Measurements from ENCODE around the gene RNPS1. TPM values are rescaled to one million over a fixed set of nuclear protein-coding genes. Genes with fewer than 3 reads are reported as not detected.

The RNPS1 gene
- total and polyA plus RNA-seq, 9 of the 15 experiments (the other 6 are each of a cell fraction or from before 2014, with no cell fraction given) = 44.9 to 338 (median 202) TPM

DNA sequence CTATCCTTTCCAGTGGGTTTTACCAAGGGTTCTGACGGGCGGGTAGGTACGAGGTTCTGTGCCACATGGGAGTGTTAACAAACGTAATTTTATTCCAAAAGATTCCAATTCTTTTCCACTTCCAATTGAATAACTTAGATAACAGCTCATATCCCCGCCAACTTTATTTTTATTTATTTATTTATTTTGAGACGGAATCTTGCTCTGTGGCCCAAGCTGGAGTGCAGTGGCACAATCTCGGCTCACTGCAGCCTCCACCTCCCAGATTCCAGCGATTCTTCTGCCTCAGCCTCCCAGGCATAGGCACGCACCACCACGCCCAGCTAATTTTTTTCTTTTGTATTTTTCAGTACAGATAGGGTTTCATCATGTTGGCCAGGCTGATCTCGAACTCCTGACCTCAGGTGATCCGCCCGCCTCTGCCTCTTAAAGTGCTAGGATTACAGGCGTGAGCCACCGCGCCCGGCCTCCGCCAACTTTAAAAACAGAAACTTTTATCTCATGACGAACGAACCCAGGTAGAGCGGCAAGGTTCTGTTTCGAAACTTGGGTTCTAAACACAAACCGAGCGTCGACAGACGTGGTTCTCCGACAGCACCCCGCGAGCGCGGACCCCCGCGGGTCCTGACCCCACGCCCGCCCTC is 17.2 kb downstream of the RNPS1 start (continued):
- TF ChIP-seq ZBTB8A (IDR thresholded peaks at IDR 0.05; ENCODE audit: partially characterized antibody) (no peak), XRCC3 (IDR thresholded peaks at IDR 0.05) (no peak), SAFB2 (IDR thresholded peaks at IDR 0.05; ENCODE audit: borderline replicate concordance, low read depth, low read length, severe bottlenecking) (no peak), HDAC2 (IDR thresholded peaks at IDR 0.05) (0 out of 2 replicates have a peak, but pooled peaks have one; percentile 35), ZNF766 (CRISPR knock-in tag; conservative IDR thresholded peaks at IDR 0.05) (peak; percentile 16; the same call in 1 of the 2 replicates), PHF21A (IDR thresholded peaks at IDR 0.05; ENCODE audit: borderline replicate concordance, low read depth) (0 out of 2 replicates have a peak, but pooled peaks have one; percentile 72), BRD4 (IDR thresholded peaks at IDR 0.05) (no peak), CBFA2T3 (IDR thresholded peaks at IDR 0.05) (no peak), E2F8 (IDR thresholded peaks at IDR 0.05; ENCODE audit: low read depth, partially characterized antibody) (peak; percentile 16), SIRT6 (IDR thresholded peaks at IDR 0.05; ENCODE audit: low read depth, low read length) (no peak), ZNF121 (CRISPR knock-in tag; conservative IDR thresholded peaks at IDR 0.05) (no peak; the same call in 1 of the 2 replicates), SNRNP70 (optimal IDR thresholded peaks at IDR 0.05; ENCODE audit: low read depth, low read length) (no peak), ZNF707 (CRISPR knock-in tag; conservative IDR thresholded peaks at IDR 0.05) (no peak), ZNF583 (CRISPR knock-in tag; IDR thresholded peaks at IDR 0.05) (no peak), KDM2B (CRISPR knock-in tag; IDR thresholded peaks at IDR 0.05) (no peak), TAF1 (IDR thresholded peaks at IDR 0.05; ENCODE audit: control insufficient read depth, extremely low read depth, insufficient read depth, low read length, severe bottlenecking) (peak; percentile 6), PRDM10 (IDR thresholded peaks at IDR 0.05; ENCODE audit: partially characterized antibody) (peak; percentile 25), SREBF2 (CRISPR knock-in tag; IDR thresholded peaks at IDR 0.05) (no peak), ZMIZ1 (IDR thresholded peaks at IDR 0.05; ENCODE audit: low read depth in 2 of 2, low read length in 2 of 2) (no peak)

All from K562 (cell line).